ENCODE results near the gene OR2M7. TPM values are rescaled to one million over a fixed set of nuclear protein-coding genes. Genes with fewer than 3 reads are reported as not detected.

Gene OR2M7
- not detected for total RNA-seq

DNA sequence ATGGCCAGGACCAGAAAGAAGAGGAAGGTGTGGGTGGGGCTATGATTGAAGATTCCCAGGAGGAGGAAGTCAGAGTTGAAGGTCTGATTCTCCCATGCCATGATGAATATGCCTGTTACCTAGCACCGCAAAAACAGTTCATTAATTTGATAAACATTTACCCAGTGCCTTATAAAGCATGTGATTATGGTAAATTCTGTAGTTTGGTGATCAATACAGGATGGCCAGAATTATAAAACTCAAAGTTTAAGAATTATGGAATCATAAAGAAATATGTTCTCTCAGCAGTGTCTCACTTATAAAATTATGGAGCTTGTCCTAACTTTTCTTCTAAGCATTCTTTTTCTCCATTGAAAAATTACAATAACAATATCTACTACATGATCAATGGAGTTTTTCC, at the start of gene OR2M7:
TSS of gene OR2M7 (minus strand) at position 101 of the 400 bp plus-strand sequence. CDS start at position 101, 0 bp downstream.
- no peak for DNase-seq (ENCODE audit: low spot score)
- Histone ChIP-seq H3K4me1 (ENCODE audit: control insufficient read depth in 1 of 2, low read depth in 2 of 2) (no peaks in the 10 kb centered on the region), H3K9me3 (no peaks in the 10 kb centered on the region), H3K27me3 (replicated peaks; ENCODE audit: insufficient read depth) (no peaks in the 10 kb centered on the region), H3K27ac (no peak within 1 kb of the TSS), H3K4me3 (no peak within 1 kb of the TSS), H3K36me3 (no peaks in the 10 kb centered on the region)
- TF ChIP-seq, protein P1, sequence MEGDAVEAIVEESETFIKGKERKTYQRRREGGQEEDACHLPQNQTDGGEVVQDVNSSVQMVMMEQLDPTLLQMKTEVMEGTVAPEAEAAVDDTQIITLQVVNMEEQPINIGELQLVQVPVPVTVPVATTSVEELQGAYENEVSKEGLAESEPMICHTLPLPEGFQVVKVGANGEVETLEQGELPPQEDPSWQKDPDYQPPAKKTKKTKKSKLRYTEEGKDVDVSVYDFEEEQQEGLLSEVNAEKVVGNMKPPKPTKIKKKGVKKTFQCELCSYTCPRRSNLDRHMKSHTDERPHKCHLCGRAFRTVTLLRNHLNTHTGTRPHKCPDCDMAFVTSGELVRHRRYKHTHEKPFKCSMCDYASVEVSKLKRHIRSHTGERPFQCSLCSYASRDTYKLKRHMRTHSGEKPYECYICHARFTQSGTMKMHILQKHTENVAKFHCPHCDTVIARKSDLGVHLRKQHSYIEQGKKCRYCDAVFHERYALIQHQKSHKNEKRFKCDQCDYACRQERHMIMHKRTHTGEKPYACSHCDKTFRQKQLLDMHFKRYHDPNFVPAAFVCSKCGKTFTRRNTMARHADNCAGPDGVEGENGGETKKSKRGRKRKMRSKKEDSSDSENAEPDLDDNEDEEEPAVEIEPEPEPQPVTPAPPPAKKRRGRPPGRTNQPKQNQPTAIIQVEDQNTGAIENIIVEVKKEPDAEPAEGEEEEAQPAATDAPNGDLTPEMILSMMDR (IDR thresholded peaks at IDR 0.05): no peak
- ATAC-seq (ENCODE audit: insufficient number of reproducible peaks, low FRiP score, low read depth): no peak

- Histone ChIP-seq H3K27ac (no peak overlapping the region), H3K9me3 (no peaks in the 10 kb centered on the region), H3K27me3 (replicated peaks; ENCODE audit: insufficient read depth) (no peaks in the 10 kb centered on the region), H3K4me3 (no peak overlapping the region), H3K4me1 (ENCODE audit: control insufficient read depth in 1 of 2, low read depth in 2 of 2) (no peaks in the 10 kb centered on the region), H3K36me3 (no peaks in the 10 kb centered on the region)
- TF ChIP-seq, protein P1 (IDR thresholded peaks at IDR 0.05): no peak
- DNase-seq (ENCODE audit: low spot score) (no peak), ATAC-seq (ENCODE audit: insufficient number of reproducible peaks, low FRiP score, low read depth) (no peak)
Observed at GRCh38 chr1:248373761-248374160, 49.4 kb upstream of the OR2M7 start.

DNA sequence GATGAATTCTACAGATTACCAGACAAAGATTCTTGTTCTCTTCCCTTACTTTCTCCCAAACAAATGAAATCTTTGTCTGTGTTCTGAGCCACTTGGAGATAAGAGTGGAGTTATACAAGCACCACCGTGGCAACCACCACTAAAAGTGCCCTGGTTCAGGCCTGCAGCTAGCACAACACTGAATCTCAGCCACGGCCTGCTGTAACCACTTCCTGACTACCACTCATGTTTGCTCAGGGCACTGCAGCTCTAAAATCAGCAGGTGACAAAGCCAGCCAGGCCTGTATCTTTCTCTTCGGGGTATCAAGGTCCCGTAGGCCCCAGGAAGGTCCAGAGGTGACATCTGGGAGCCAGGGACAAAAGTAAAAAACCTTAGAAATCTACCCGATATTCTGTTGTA, 48.0 kb upstream of the OR2M7 start:
- Histone ChIP-seq H3K36me3 (no peaks in the 10 kb centered on the region), H3K27me3 (replicated peaks; ENCODE audit: insufficient read depth) (no peaks in the 10 kb centered on the region), H3K4me1 (ENCODE audit: control insufficient read depth in 1 of 2, low read depth in 2 of 2) (no peaks in the 10 kb centered on the region), H3K27ac (no peak overlapping the region), H3K4me3 (no peak overlapping the region), H3K9me3 (no peaks in the 10 kb centered on the region)
- TF ChIP-seq, protein P1 (IDR thresholded peaks at IDR 0.05): no peak
- no peak for ATAC-seq (ENCODE audit: insufficient number of reproducible peaks, low FRiP score, low read depth)
- no peak for DNase-seq (ENCODE audit: low spot score)

GRCh38 chr1:248366609-248367008, 42.2 kb upstream of the OR2M7 start:
- no peak for ATAC-seq (ENCODE audit: insufficient number of reproducible peaks, low FRiP score, low read depth)
- no peaks in the 10 kb centered on the region for H3K27me3 ChIP-seq (replicated peaks; ENCODE audit: insufficient read depth)
- H3K4me3 ChIP-seq: no peak overlapping the region
- TF ChIP-seq, protein P1 (IDR thresholded peaks at IDR 0.05): no peak
- H3K4me1 ChIP-seq (ENCODE audit: control insufficient read depth in 1 of 2, low read depth in 2 of 2): no peaks in the 10 kb centered on the region
- no peaks in the 10 kb centered on the region for H3K36me3 ChIP-seq
- H3K27ac ChIP-seq: no peak overlapping the region
- DNase-seq (ENCODE audit: low spot score): no peak
- H3K9me3 ChIP-seq: no peaks in the 10 kb centered on the region

DNA sequence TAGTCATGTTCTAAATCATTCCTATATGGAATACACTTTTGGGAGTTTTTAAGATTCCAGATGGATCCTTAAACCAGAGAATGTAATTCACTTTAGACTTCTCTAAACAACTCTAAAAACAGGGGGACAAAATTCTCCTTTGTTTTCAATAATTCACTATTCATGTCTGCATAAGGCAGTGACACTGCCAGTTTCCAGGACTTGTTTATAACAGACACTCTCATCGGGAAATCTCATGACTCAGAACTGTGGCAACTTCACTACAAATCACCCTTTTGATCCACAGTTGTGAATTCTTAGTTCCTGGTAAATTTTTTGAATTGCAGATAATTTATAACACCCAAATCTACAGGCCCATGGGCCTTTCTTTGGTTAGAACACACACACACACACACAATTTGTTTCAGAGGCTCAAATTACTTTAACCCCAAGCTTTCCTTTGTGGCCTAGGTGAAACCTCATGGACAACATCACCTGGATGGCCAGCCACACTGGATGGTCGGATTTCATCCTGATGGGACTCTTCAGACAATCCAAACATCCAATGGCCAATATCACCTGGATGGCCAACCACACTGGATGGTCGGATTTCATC, 36.9 kb upstream of the OR2M7 start, which contains the start of gene OR2T4:
TSS of gene OR2T4 (plus strand) at position 545 of the 595 bp plus-strand sequence. CDS start at position 545, 0 bp downstream.
- no peak within 1 kb of the TSS for H3K27ac ChIP-seq
- ATAC-seq (ENCODE audit: insufficient number of reproducible peaks, low FRiP score, low read depth): no peak

More for the DNA sequence above, 36.9 kb upstream of the OR2M7 start, which contains the start of gene OR2T4:
- DNase-seq (ENCODE audit: low spot score): no peak
- H3K4me3 ChIP-seq: no peak within 1 kb of the TSS
- no peaks in the 10 kb centered on the region for H3K36me3 ChIP-seq
- no peaks in the 10 kb centered on the region for H3K9me3 ChIP-seq
- H3K27me3 ChIP-seq (replicated peaks; ENCODE audit: insufficient read depth): no peaks in the 10 kb centered on the region
- H3K4me1 ChIP-seq (ENCODE audit: control insufficient read depth in 1 of 2, low read depth in 2 of 2): no peaks in the 10 kb centered on the region
- TF ChIP-seq, protein P1 (IDR thresholded peaks at IDR 0.05): no peak

Data from thoracic aorta (tissue), 2 donors.